ENCODE measurements around the gene EGFL8.
A peak's percentile ranks its signal among the peaks of the same experiment; 100 is the strongest.

EGFL8 gene

DNA sequence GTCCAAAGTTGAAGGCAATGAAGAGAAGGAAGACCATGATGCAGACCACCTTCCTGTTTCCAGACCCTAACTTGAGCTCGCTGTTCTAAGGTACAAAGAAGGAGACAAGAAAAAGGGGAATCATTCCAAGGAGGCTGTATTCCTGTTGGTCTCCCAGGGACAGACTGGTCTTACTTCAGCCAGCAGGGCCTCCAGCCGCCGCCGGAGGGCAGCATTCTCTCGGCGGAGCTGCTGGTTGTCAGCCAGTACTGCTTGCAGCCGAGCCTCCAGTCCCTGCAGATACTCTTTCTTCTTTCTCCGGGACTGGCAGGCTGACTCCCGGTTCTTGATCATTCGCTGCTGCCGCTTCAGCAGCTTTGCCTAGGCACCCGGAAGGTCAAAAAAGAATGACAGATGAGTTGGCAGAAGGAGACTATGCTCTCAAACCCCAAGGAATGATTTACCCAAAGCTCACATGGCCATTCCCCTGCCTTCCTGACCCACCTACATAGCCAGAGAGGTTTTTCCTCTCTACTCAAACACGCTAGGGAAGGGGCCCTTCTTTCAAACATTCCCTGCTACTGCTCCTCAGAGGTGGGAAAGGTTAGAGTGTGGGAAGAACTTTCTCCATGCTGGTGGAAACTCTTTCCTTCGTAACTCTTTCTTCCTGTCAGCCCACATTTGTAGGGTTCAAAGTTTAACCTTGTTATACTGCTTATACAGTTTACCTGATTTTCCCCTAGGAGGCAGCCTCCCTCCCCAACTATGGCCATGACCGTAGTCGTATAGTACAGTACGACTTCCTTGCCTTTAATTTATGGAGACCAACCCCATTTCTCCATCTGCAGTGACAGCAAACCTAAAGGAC lies 45.4 kb upstream of the EGFL8 start:
- Histone ChIP-seq H3K36me3 (peaks cover 84% of the 10 kb centered on the region), H3K9me3 (ENCODE audit: severe bottlenecking) (no peaks in the 10 kb centered on the region), H3K4me3 (ENCODE audit: low read depth, low read length) (no peak overlapping the region), H3K27ac (no peak overlapping the region), H3K27me3 (ENCODE audit: insufficient read depth, low read depth, severe bottlenecking) (no peaks in the 10 kb centered on the region)
- TF ChIP-seq, protein P1, sequence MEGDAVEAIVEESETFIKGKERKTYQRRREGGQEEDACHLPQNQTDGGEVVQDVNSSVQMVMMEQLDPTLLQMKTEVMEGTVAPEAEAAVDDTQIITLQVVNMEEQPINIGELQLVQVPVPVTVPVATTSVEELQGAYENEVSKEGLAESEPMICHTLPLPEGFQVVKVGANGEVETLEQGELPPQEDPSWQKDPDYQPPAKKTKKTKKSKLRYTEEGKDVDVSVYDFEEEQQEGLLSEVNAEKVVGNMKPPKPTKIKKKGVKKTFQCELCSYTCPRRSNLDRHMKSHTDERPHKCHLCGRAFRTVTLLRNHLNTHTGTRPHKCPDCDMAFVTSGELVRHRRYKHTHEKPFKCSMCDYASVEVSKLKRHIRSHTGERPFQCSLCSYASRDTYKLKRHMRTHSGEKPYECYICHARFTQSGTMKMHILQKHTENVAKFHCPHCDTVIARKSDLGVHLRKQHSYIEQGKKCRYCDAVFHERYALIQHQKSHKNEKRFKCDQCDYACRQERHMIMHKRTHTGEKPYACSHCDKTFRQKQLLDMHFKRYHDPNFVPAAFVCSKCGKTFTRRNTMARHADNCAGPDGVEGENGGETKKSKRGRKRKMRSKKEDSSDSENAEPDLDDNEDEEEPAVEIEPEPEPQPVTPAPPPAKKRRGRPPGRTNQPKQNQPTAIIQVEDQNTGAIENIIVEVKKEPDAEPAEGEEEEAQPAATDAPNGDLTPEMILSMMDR (IDR thresholded peaks at IDR 0.05; ENCODE audit: low read depth, low read length): peak; percentile 100
- DNase-seq: peak; percentile 95

GRCh38 chr6:32120573-32121059 lies 43.8 kb upstream of the EGFL8 start:
- no peak overlapping the region for H3K4me3 ChIP-seq (ENCODE audit: low read depth, low read length)
- TF ChIP-seq, protein P1 (IDR thresholded peaks at IDR 0.05; ENCODE audit: low read depth, low read length): no peak
- H3K36me3 ChIP-seq: peaks cover 92% of the 10 kb centered on the region
- no peak overlapping the region for H3K27ac ChIP-seq
- no peak for DNase-seq
- H3K9me3 ChIP-seq (ENCODE audit: severe bottlenecking): no peaks in the 10 kb centered on the region
- no peaks in the 10 kb centered on the region for H3K27me3 ChIP-seq (ENCODE audit: insufficient read depth, low read depth, severe bottlenecking)

GRCh38 chr6:32123681-32124080 lies 40.7 kb upstream of the EGFL8 start:
- H3K4me3 ChIP-seq (ENCODE audit: low read depth, low read length): no peak overlapping the region
- no peaks in the 10 kb centered on the region for H3K9me3 ChIP-seq (ENCODE audit: severe bottlenecking)
- DNase-seq: no peak
- H3K27ac ChIP-seq: no peak overlapping the region
- H3K27me3 ChIP-seq (ENCODE audit: insufficient read depth, low read depth, severe bottlenecking): no peaks in the 10 kb centered on the region
- H3K36me3 ChIP-seq: peaks cover 75% of the 10 kb centered on the region
- TF ChIP-seq, protein P1 (IDR thresholded peaks at IDR 0.05; ENCODE audit: low read depth, low read length): no peak

DNA sequence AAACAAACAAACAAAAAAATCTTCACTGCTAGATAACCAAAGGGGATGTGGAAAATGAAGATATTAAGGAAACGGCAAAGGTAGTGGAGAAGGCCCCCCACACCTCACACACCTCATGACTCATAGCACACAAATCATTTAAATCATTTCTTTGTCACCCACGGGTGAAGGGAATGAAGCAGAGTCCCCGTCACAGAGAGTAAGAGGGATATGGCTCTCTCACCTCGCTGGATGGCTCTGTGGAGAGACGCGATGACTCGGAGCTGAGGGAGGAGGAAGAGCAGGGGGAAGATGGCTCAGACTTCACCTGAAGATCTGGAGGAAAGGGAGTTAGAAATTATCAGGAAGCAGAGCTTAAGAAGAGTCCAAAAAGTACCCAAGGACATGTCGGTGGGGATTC lies 37.5 kb upstream of the EGFL8 start:
- TF ChIP-seq, protein P1 (IDR thresholded peaks at IDR 0.05; ENCODE audit: low read depth, low read length): no peak

DNA sequence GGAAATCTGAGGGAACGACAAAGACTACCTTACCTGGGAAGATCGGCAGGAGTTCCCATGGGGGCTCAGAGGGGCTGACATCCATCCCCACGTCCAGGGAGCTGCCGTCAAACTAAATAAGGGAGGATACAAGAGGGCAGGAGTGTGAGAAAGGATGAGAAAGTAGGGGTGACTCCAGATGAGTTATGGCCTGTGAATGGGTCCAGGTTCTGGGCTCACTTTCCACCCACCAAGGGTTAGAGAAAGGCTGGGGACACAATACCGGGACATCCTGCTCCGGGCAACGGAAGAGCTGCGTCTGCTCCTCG lies 37.0 kb upstream of the EGFL8 start:
- H3K27ac ChIP-seq: peak overlapping the region; percentile 87

More for the DNA sequence above, 37.5 kb upstream of the EGFL8 start:
- Histone ChIP-seq H3K9me3 (ENCODE audit: severe bottlenecking) (no peaks in the 10 kb centered on the region), H3K4me3 (ENCODE audit: low read depth, low read length) (no peak overlapping the region), H3K27me3 (ENCODE audit: insufficient read depth, low read depth, severe bottlenecking) (no peaks in the 10 kb centered on the region), H3K27ac (no peak overlapping the region), H3K36me3 (peaks cover 48% of the 10 kb centered on the region)
- DNase-seq: no peak

More for the DNA sequence above, 37.0 kb upstream of the EGFL8 start:
- TF ChIP-seq, protein P1 (IDR thresholded peaks at IDR 0.05; ENCODE audit: low read depth, low read length): no peak
- H3K9me3 ChIP-seq (ENCODE audit: severe bottlenecking): no peaks in the 10 kb centered on the region
- peak overlapping the region; percentile 88 for H3K4me3 ChIP-seq (ENCODE audit: low read depth, low read length)
- H3K27me3 ChIP-seq (ENCODE audit: insufficient read depth, low read depth, severe bottlenecking): no peaks in the 10 kb centered on the region
- H3K36me3 ChIP-seq: peaks cover 43% of the 10 kb centered on the region
- DNase-seq: no peak

Data from WERI-Rb-1 (cell line).